PFSK-1 (cell line): Measurements from ENCODE around the gene C10orf95.

ENCODE experiments used
- SIN3A ChIP-seq: IDR thresholded peaks from 2 replicates; pipeline ENCODE4 v1.6.1; 2012; ENCODE audit warnings: mild to moderate bottlenecking, low read length, moderate library complexity, borderline replicate concordance; ENCODE audit not compliant: insufficient read depth
- TAF1 ChIP-seq: IDR thresholded peaks from 2 replicates; pipeline ENCODE4 v1.6.1; 2012; ENCODE audit warnings: low read length, control low read depth, borderline replicate concordance; ENCODE audit not compliant: insufficient read depth

DNA sequence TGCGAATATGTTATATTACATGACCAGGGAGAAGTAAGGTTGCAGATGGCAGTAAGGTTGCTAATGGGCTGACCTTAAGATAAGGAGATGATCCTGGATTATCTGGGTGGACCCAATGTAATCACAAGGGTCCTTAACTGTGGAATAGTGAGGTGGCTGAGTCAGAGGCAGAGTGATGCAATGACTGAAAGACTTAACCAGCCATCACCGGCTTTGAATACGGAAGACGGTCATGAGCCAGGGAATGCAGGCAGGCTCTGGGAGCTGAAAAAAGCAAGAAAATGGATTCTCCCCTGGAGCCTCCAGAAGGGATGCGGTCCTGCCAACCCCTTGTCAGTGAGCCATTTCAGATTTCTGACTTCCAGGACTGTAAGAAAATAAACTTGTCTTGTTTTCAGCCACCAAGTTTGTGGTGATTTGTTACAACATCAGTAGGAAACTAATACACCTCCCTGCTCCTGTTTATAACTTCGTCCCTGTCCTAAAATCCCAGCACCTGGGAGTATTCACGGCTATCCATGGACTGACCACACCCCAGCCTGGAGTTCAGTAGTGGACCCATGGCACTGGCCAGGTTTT, 4.6 kb upstream of the C10orf95 start:
- TF ChIP-seq TAF1 (no peak), SIN3A (no peak)
